CD1c-positive myeloid dendritic cell (primary cell): ENCODE results near the gene EDN1.

ENCODE experiments used
- DNase-seq: peaks from one replicate; pipeline ENCODE4 v3.0.0-alpha.2; 2016; ENCODE audit errors: extremely low spot score

Gene EDN1

GRCh38 chr6:12269110-12269509 lies 21.1 kb upstream of the EDN1 start:
- peak; percentile 64 for DNase-seq

GRCh38 chr6:12270551-12271230 lies 19.5 kb upstream of the EDN1 start:
- DNase-seq, result no peak

- DNase-seq, result no peak
Measured at GRCh38 chr6:12271594-12271993, 18.6 kb upstream of the EDN1 start.

- DNase-seq, result no peak
Measured at GRCh38 chr6:12271997-12272396, 18.2 kb upstream of the EDN1 start.

GRCh38 chr6:12275107-12275506 lies 15.1 kb upstream of the EDN1 start:
- peak; percentile 56 for DNase-seq

GRCh38 chr6:12276930-12277315 lies 13.2 kb upstream of the EDN1 start:
- DNase-seq, result no peak

GRCh38 chr6:12277386-12277785 lies 12.8 kb upstream of the EDN1 start:
- no peak for DNase-seq

- no peak for DNase-seq
Measured at GRCh38 chr6:12278915-12279314, 11.2 kb upstream of the EDN1 start.

- DNase-seq, result no peak
Measured at GRCh38 chr6:12279322-12280091, 10.7 kb upstream of the EDN1 start.

GRCh38 chr6:12280458-12280857 lies 9.7 kb upstream of the EDN1 start:
- no peak for DNase-seq

GRCh38 chr6:12280902-12281301 lies 9.3 kb upstream of the EDN1 start:
- DNase-seq, result no peak

- DNase-seq, result no peak
Measured at GRCh38 chr6:12283904-12284303, 6.3 kb upstream of the EDN1 start.

GRCh38 chr6:12286373-12287110 lies 3.6 kb upstream of the EDN1 start:
- peak; percentile 40 for DNase-seq

GRCh38 chr6:12288211-12288618 lies 1.9 kb upstream of the EDN1 start:
- no peak for DNase-seq

- no peak for DNase-seq
Measured at GRCh38 chr6:12288914-12289313, 1.2 kb upstream of the EDN1 start.

- DNase-seq, result peak; percentile 73
Measured at GRCh38 chr6:12289365-12289919, 719 bp upstream of the EDN1 start.

- DNase-seq, result no peak
Measured at GRCh38 chr6:12291071-12291838, 1.1 kb downstream of the EDN1 start.

- DNase-seq, result peak; percentile 27
Measured at GRCh38 chr6:12291839-12292604, 1.9 kb downstream of the EDN1 start.

- no peak for DNase-seq
Measured at GRCh38 chr6:12293235-12293930, 3.2 kb downstream of the EDN1 start.
